ENCODE results near the gene GASK1A.

Gene GASK1A

GRCh38 chr3:43104039-43104438 is 124.9 kb downstream of the GASK1A start:
- DNase-seq (ENCODE audit: extremely low read depth, low read depth), result no peak
- no peak for TF ChIP-seq CTCF (IDR thresholded peaks at IDR 0.05; ENCODE audit: low read depth, low read length, missing control alignments)
- H3K4me3 ChIP-seq (replicated peaks; ENCODE audit: low read depth, low read length), result no peak overlapping the region

GRCh38 chr3:43104660-43105595 is 125.8 kb downstream of the GASK1A start:
- no peak for DNase-seq (ENCODE audit: extremely low read depth, low read depth)
- no peak for TF ChIP-seq CTCF (IDR thresholded peaks at IDR 0.05; ENCODE audit: low read depth, low read length, missing control alignments)
- H3K4me3 ChIP-seq (replicated peaks; ENCODE audit: low read depth, low read length), result peak overlapping the region; percentile 69

- DNase-seq (ENCODE audit: extremely low read depth, low read depth), result peak; percentile 38
- H3K4me3 ChIP-seq (replicated peaks; ENCODE audit: low read depth, low read length), result peak within 1 kb of the TSS; percentile 69
- TF ChIP-seq CTCF (IDR thresholded peaks at IDR 0.05; ENCODE audit: low read depth, low read length, missing control alignments), result no peak
Observed at GRCh38 chr3:43105596-43106292, 126.6 kb downstream of the GASK1A start, which contains the start of gene POMGNT2. TSS of gene POMGNT2 (minus strand) at chr3:43106079. CDS start at chr3:43081431, 24,648 bp downstream.

GRCh38 chr3:43106293-43106628 is 127.2 kb downstream of the GASK1A start:
- no peak for DNase-seq (ENCODE audit: extremely low read depth, low read depth)
- TF ChIP-seq CTCF (IDR thresholded peaks at IDR 0.05; ENCODE audit: low read depth, low read length, missing control alignments), result no peak
- peak overlapping the region; percentile 69 for H3K4me3 ChIP-seq (replicated peaks; ENCODE audit: low read depth, low read length)
